Heart right ventricle (tissue), 16 donors: ENCODE results near the gene COL25A1. TPM values are rescaled to one million over a fixed set of nuclear protein-coding genes. Genes with fewer than 3 reads are reported as not detected.

Experiments used
- ATAC-seq, 8 donors: fragments of 200-7000 bp; cut with Tn5 transposase; one replicate each; pipeline ENCODE4 v1.9.1; 2020; ENCODE audit warnings: mild to moderate bottlenecking in 8 of 8, moderate library complexity in 8 of 8, moderate number of reproducible peaks in 1 of 8
- DNase-seq, 2 donors: peaks; one replicate each; pipeline ENCODE4 v3.0.0-alpha.2; 2020
- H3K27ac ChIP-seq, 10 donors: fragments of 200-600 bp; sonication (generic) in 2 of 10; one replicate each; pipeline versions ENCODE4 v1.5.0 to v1.8.0; 2020 to 2022; ENCODE audit warnings: mild to moderate bottlenecking in 3 of 10
- H3K27me3 ChIP-seq, 7 donors: fragments of 200-600 bp; one replicate each; pipeline ENCODE4 v1.8.0; 2021 to 2022; ENCODE audit warnings: mild to moderate bottlenecking in 2 of 7
- H3K36me3 ChIP-seq, 9 donors: fragments of 200-600 bp; sonication (generic) in 1 of 9; one replicate each; pipeline versions ENCODE4 v1.5.0 to v1.8.0; 2020 to 2022; ENCODE audit warnings: mild to moderate bottlenecking in 2 of 9
- H3K4me1 ChIP-seq, 9 donors: fragments of 200-600 bp; sonication (generic) in 1 of 9; one replicate each; pipeline versions ENCODE4 v1.5.0 to v1.8.0; 2020 to 2022; ENCODE audit warnings: mild to moderate bottlenecking in 4 of 9
- H3K4me3 ChIP-seq, 10 donors: fragments of 200-600 bp; sonication (generic) in 2 of 10; one replicate each; pipeline versions ENCODE4 v1.5.0 to v1.8.0; 2020 to 2022; ENCODE audit warnings: mild to moderate bottlenecking in 7 of 10, moderate library complexity in 2 of 10
- H3K9me3 ChIP-seq, 11 donors: fragments of 200-600 bp in 10 of 11; sonication (generic) in 2 of 11; one replicate each; pipeline versions ENCODE4 v1.5.0 to v1.8.0; 2013 to 2022; ENCODE audit warnings: mild to moderate bottlenecking in 2 of 11, control low read depth in 1 of 11, moderate library complexity in 1 of 11
- WGBS, 2 donors: extraction: QIAGEN DNeasy Blood & Tissue Kit; methylation state at CpG; one replicate each; pipeline ENCODE4 v1.1.7; 2013; ENCODE audit warnings: inconsistent platforms in 1 of 2; 5-methylcytosine and 5-hydroxymethylcytosine counted together
- intact Hi-C, 10 donors: fragments of 100-400 bp; cut with DNase I; formaldehyde crosslinking; loops; one replicate each; pipeline versions ENCODE4 v1.11.1 to v1.14.2; 2022
- polyA plus RNA-seq, 2 donors: library from polyadenylated mRNA; stranded (reverse); fragments of 200-250 nt; gene quantifications; one replicate each; pipeline ENCODE4 v1.2.3, GENCODE V29; 2013
- total RNA-seq, 10 donors: library from RNA; stranded (reverse); fragmentation: NEBNext Ultra II Directional in 3 of 10; extraction: Animal tissue kit (Norgen Biotek cat#: 25700) in 3 of 10; gene quantifications; one replicate each; pipeline versions ENCODE4 v1.2.1 to v1.2.4, GENCODE V29; 2021 to 2023
- TF ChIP-seq, protein P1 (sequence below), 9 donors: fragments of 200-600 bp; sonication (generic) in 2 of 9; IDR thresholded peaks; one replicate each; pipeline versions ENCODE4 v1.5.0 to v1.8.0; 2021 to 2022; ENCODE audit warnings: antibody characterized with exemption in 9 of 9, mild to moderate bottlenecking in 5 of 9, moderate library complexity in 1 of 9
- donor health status: Arrhythmogenic right ventricular cardiomyopathy.
- donor health status: ischemic (EF 13 %, LVEDD 7.1; RV severe dilation, severe dysfunction).
- donor health status: healthy with polysubstance abuse.
- donor health status: DM: no; HTN: yes; CAD: no.
- donor health status: DM: no; HTN: no; CAD: no.
- donor health status: ischemic (EF 25% LVEDD 6.9; RV normal size, moderate dysfunction).
- donor health status: ischemic (EF 25% LVEDD 5.7; RV mildly dilated, moderate dysfunction).
- donor health status: healthy.
- donor health status: DM: yes; HTN: yes; CAD: no.
- donor health status: Ischemic cardiomyopathy.
- donor health status: ischemic (EF 35%, LVEDD 5.7; RV mildly dilated, moderate dysfunction).
- donor health status: nonischemic (EF 11% LVEDD 7.7; RV severe dilation, severe dysfunction).
- donor health status: DM: yes; HTN: yes; CAD: no.
- donor health status: PGD.
- donor health status: ischemic (EF 29% LVEDD 5.4; RV normal size, mild dysfunction).
- donor health status: nonischemic (EF 23%, LVEDD 6.1; RV moderate dilation, normal function).

COL25A1 gene
- total and polyA plus RNA-seq, 12 donors = 0.07 to 1.2 (median 0.41) TPM

DNA sequence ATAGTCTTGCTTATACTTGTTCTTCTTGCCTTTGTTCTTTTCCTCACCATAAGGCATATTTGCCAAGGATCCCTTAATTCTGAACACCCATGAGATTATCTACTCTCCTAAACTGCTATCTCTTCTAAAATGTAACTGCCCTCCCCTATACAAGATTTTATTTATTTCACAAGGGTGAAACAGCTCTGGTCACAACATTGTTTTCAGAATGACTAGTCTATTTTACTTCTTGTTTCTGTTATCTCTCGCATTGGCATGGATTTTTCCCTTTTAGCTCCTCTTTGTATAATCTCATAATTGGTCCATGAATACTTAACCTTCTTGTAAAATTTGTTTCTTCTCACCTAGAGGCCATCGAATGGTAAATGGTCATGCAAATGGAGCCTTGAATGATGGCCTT, 17.2 kb upstream of the COL25A1 start:
- 89 to 91% methylated on average over 2 of the region's 2 CpGs for WGBS, 2 donors
- peaks cover 0 to 34% (median 10%) of the 10 kb centered on the region in 11 donors for H3K9me3 ChIP-seq
- no peak overlapping the region for H3K4me3 ChIP-seq
- H3K27me3 ChIP-seq = no peaks in the 10 kb centered on the region
- H3K36me3 ChIP-seq = no peaks in the 10 kb centered on the region
- TF ChIP-seq, protein P1, sequence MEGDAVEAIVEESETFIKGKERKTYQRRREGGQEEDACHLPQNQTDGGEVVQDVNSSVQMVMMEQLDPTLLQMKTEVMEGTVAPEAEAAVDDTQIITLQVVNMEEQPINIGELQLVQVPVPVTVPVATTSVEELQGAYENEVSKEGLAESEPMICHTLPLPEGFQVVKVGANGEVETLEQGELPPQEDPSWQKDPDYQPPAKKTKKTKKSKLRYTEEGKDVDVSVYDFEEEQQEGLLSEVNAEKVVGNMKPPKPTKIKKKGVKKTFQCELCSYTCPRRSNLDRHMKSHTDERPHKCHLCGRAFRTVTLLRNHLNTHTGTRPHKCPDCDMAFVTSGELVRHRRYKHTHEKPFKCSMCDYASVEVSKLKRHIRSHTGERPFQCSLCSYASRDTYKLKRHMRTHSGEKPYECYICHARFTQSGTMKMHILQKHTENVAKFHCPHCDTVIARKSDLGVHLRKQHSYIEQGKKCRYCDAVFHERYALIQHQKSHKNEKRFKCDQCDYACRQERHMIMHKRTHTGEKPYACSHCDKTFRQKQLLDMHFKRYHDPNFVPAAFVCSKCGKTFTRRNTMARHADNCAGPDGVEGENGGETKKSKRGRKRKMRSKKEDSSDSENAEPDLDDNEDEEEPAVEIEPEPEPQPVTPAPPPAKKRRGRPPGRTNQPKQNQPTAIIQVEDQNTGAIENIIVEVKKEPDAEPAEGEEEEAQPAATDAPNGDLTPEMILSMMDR (IDR thresholded peaks at IDR 0.05) = no peak
- ATAC-seq = no peak
- no peaks in the 10 kb centered on the region for H3K4me1 ChIP-seq
- no peak for DNase-seq
- intact Hi-C loops = no loop called here
- no peak overlapping the region for H3K27ac ChIP-seq

DNA sequence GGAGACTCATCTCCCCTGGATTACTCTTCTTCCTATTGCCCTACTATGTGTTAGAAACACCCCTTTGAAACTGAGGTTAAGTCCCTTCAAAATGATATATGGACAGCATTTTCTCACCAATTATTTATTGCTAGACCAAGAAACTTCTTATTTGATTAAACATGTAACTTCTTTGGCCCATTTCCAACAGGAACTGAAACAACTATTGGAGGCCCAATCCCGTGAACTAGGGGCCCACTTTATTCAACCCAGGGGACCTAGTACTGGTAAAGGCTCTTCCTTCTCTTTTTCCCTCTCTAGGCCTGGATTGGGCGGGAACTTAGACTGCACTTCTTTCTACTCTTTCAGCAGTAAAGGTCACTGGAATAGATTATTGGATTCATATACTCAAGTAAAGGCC, 16.7 kb upstream of the COL25A1 start:
- DNase-seq (no peak), ATAC-seq (no peak)
- H3K4me1 ChIP-seq = no peaks in the 10 kb centered on the region
- WGBS, 2 donors = 73 to 75% methylated on average over 2 of the region's 2 CpGs
- H3K9me3 ChIP-seq = peaks cover 0 to 34% (median 10%) of the 10 kb centered on the region in 11 donors
- H3K27me3 ChIP-seq = no peaks in the 10 kb centered on the region
- no peaks in the 10 kb centered on the region for H3K36me3 ChIP-seq
- intact Hi-C loops = no loop called here
- H3K27ac ChIP-seq = no peak overlapping the region
- TF ChIP-seq, protein P1 (IDR thresholded peaks at IDR 0.05) = no peak
- no peak overlapping the region for H3K4me3 ChIP-seq

DNA sequence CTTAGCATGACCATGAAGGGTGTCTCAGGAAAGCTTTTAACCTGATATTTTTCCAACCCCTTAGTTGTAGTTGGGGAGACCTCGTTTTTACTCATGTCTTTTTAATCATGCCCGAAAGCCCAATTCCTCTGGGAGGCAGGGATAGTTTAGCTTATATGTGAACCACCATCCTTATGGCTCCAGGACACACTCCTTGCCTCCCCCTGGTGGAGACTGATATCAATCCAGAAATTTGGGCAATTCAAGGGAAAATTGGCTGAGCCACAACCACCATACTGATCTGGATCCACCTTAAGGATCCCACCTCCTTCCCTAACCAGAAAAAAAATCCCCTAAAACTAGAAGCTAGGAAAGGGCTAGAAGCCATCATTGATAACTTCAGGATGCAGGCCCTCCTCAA, 13.4 kb upstream of the COL25A1 start:
- Histone ChIP-seq H3K36me3 (no peaks in the 10 kb centered on the region), H3K4me1 (no peaks in the 10 kb centered on the region), H3K27ac (no peak overlapping the region), H3K4me3 (no peak overlapping the region), H3K27me3 (no peaks in the 10 kb centered on the region), H3K9me3 (peaks cover 0 to 42% (median 7%) of the 10 kb centered on the region in 11 donors)
- no peak for DNase-seq
- TF ChIP-seq, protein P1 (IDR thresholded peaks at IDR 0.05) = peak in 1 of 9 donors; percentile 9
- intact Hi-C loops = no loop called here
- WGBS, 2 donors = 93 to 94% methylated on average over 2 of the region's 2 CpGs
- ATAC-seq = no peak

DNA sequence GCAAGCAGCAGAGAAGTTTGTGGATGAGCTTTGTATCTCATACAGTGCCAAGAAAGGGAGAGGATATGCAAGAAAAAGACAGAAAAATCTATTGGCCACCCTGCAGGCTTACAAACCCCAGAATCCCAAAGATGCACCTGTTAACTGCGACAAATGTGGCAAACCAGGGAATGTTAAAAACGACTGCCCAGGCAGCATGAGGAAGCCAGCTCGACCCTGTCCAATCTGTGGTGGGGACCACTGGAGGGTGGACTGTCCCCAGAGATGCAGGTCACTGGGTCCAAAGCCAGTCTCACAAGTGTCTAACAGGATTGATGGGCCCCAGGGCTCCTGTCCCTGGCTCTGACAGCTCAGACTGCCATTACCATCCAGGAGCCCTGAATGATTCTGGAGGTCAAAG, 12.9 kb upstream of the COL25A1 start:
- intact Hi-C loops = no loop called here
- WGBS, 2 donors = 60 to 89% methylated on average over 3 of the region's 3 CpGs
- TF ChIP-seq, protein P1 (IDR thresholded peaks at IDR 0.05) = no peak
- DNase-seq (no peak), ATAC-seq (no peak)
- peaks cover 0 to 40% (median 7%) of the 10 kb centered on the region in 11 donors for H3K9me3 ChIP-seq
- no peak overlapping the region for H3K27ac ChIP-seq
- no peaks in the 10 kb centered on the region for H3K4me1 ChIP-seq
- H3K4me3 ChIP-seq = no peak overlapping the region
- H3K27me3 ChIP-seq = no peaks in the 10 kb centered on the region
- no peaks in the 10 kb centered on the region for H3K36me3 ChIP-seq
